GM18520 (cell line): ENCODE measurements around the gene MEGF9.
"Not testable (repeated sequence)": the region's sequence is repeated elsewhere in the genome, so short reads cannot be mapped to it uniquely, and the experiment has no call there.

ENCODE experiments used
- ATAC-seq: cut with Tn5 transposase; IDR thresholded peaks from one replicate; pipeline ENCODE4 v1.9.1; 2021; ENCODE audit not compliant: unreplicated experiment

Gene MEGF9

GRCh38 chr9:120714088-120714845 lies at the start of gene MEGF9:
Gene MEGF9 (minus strand): TSS chr9:120714470. CDS start chr9:120714358, 112 bp downstream.
- peak; percentile 95 for ATAC-seq

GRCh38 chr9:120761006-120761405 lies 46.7 kb upstream of the MEGF9 start:
- no peak for ATAC-seq

GRCh38 chr9:120759755-120760400 lies 45.6 kb upstream of the MEGF9 start:
- no peak for ATAC-seq

- no peak for ATAC-seq
These were observed 44.3 kb upstream of the MEGF9 start for GRCh38 chr9:120758544-120758943.

GRCh38 chr9:120757026-120757913 lies 43.0 kb upstream of the MEGF9 start:
- no peak for ATAC-seq

- ATAC-seq = no peak
These were observed 42.3 kb upstream of the MEGF9 start for GRCh38 chr9:120756531-120756930.

- no peak for ATAC-seq
These were observed 41.7 kb upstream of the MEGF9 start for GRCh38 chr9:120755810-120756434.

- peak; percentile 70 for ATAC-seq
These were observed 40.8 kb upstream of the MEGF9 start for GRCh38 chr9:120755044-120755443.

GRCh38 chr9:120750421-120750820 lies 36.2 kb upstream of the MEGF9 start:
- ATAC-seq = no peak

GRCh38 chr9:120746366-120746765 lies 32.1 kb upstream of the MEGF9 start:
- not testable (repeated sequence) for ATAC-seq

- ATAC-seq = no peak
These were observed 31.0 kb upstream of the MEGF9 start for GRCh38 chr9:120745278-120745677.

GRCh38 chr9:120742951-120743416 lies 28.7 kb upstream of the MEGF9 start:
- no peak for ATAC-seq

GRCh38 chr9:120741701-120742100 lies 27.4 kb upstream of the MEGF9 start:
- ATAC-seq = no peak

GRCh38 chr9:120741191-120741590 lies 26.9 kb upstream of the MEGF9 start:
- ATAC-seq = no peak

GRCh38 chr9:120740132-120740531 lies 25.9 kb upstream of the MEGF9 start:
- ATAC-seq = no peak

- no peak for ATAC-seq
These were observed 23.3 kb upstream of the MEGF9 start for GRCh38 chr9:120737416-120738165.

GRCh38 chr9:120736881-120737280 lies 22.6 kb upstream of the MEGF9 start:
- no peak for ATAC-seq

- ATAC-seq = no peak
These were observed 21.3 kb upstream of the MEGF9 start for GRCh38 chr9:120735415-120736126.

GRCh38 chr9:120734607-120735410 lies 20.5 kb upstream of the MEGF9 start:
- ATAC-seq = no peak
